Measurements from ENCODE around the gene VARS2. TPM values are rescaled to one million over a fixed set of nuclear protein-coding genes. Genes with fewer than 3 reads are reported as not detected.
"Not testable (repeated sequence)": the region's sequence is repeated elsewhere in the genome, so short reads cannot be mapped to it uniquely, and the experiment has no call there.

The VARS2 gene
- polyA plus RNA-seq, 1 donor (not counting 4 experiments of a cell fraction or from before 2014, with no cell fraction given): 13.8 TPM

DNA sequence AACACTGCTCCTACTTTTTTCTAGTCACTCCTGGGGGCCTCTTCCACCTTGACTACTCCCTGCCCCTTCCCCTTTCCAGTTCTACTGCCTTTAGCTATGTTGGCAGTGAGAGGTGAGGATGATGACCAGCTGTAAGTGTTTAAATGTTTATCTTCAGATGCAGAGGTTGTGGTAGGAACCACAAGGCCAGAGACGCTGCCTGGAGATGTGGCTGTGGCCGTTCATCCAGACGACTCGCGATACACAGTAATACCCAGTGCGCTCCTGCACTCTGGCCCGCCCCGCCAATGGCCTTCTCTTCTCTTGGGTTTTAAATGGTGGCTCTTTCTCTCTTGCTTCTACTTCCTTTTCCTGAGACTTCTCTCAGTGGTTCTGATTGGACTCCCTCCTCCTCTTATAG lies 4.6 kb downstream of the VARS2 start:
- H2AFZ ChIP-seq (ENCODE audit: control insufficient read depth, low read length): no peak overlapping the region
- TF ChIP-seq, protein P1, sequence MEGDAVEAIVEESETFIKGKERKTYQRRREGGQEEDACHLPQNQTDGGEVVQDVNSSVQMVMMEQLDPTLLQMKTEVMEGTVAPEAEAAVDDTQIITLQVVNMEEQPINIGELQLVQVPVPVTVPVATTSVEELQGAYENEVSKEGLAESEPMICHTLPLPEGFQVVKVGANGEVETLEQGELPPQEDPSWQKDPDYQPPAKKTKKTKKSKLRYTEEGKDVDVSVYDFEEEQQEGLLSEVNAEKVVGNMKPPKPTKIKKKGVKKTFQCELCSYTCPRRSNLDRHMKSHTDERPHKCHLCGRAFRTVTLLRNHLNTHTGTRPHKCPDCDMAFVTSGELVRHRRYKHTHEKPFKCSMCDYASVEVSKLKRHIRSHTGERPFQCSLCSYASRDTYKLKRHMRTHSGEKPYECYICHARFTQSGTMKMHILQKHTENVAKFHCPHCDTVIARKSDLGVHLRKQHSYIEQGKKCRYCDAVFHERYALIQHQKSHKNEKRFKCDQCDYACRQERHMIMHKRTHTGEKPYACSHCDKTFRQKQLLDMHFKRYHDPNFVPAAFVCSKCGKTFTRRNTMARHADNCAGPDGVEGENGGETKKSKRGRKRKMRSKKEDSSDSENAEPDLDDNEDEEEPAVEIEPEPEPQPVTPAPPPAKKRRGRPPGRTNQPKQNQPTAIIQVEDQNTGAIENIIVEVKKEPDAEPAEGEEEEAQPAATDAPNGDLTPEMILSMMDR (optimal IDR thresholded peaks at IDR 0.05 in 1 of 3, IDR thresholded peaks at IDR 0.05 in 1 of 3, conservative IDR thresholded peaks at IDR 0.05 in 1 of 3; ENCODE audit: extremely low read depth in 1 of 3, insufficient read depth in 2 of 3, low read length in 3 of 3): no peak
- no peak for TF ChIP-seq EZH2 (IDR thresholded peaks at IDR 0.05; ENCODE audit: low read length)
- H3K4me3 ChIP-seq (ENCODE audit: control insufficient read depth in 2 of 3, extremely low read depth in 1 of 3, insufficient read depth in 2 of 3, low read depth in 1 of 3, low read length in 3 of 3): no peak overlapping the region
- no peak overlapping the region for H3K4me2 ChIP-seq (ENCODE audit: control insufficient read depth, extremely low read depth, insufficient read depth, low read depth, low read length)
- no peaks in the 10 kb centered on the region for H3K9me3 ChIP-seq (ENCODE audit: control insufficient read depth, low read depth, low read length)
- H3K27ac ChIP-seq (ENCODE audit: control insufficient read depth, insufficient read depth, low read length): no peak overlapping the region
- no peaks in the 10 kb centered on the region for H3K79me2 ChIP-seq (ENCODE audit: control insufficient read depth, insufficient read depth, low read length)
- H3K36me3 ChIP-seq (ENCODE audit: control insufficient read depth in 2 of 2, extremely low read depth in 1 of 2, insufficient read depth in 2 of 2, low read length in 2 of 2): peaks cover 15 to 28% of the 10 kb centered on the region in 2 experiments
- peaks cover 30% of the 10 kb centered on the region for H3K4me1 ChIP-seq (ENCODE audit: control insufficient read depth, extremely low read depth, insufficient read depth, low read length)
- H3K27me3 ChIP-seq (ENCODE audit: control insufficient read depth, extremely low read depth, insufficient read depth, low read length): no peaks in the 10 kb centered on the region
- no peaks in the 10 kb centered on the region for H4K20me1 ChIP-seq (ENCODE audit: control insufficient read depth, extremely low read depth, insufficient read depth, low read length)
- dilution Hi-C loops (cut with MboI; ENCODE audit: extremely low pct_ligation_motif_present, low sequenced_read_pairs): no loop called here
- no peaks in the 10 kb centered on the region for H3K9me1 ChIP-seq (ENCODE audit: control insufficient read depth, extremely low read depth, insufficient read depth, low read length)
- DNase-seq (ENCODE audit: low read depth, low spot score) (no peak), FAIRE-seq (no peak)
- no peak overlapping the region for H3K9ac ChIP-seq (ENCODE audit: control insufficient read depth, extremely low read depth, insufficient read depth, low read length)

DNA sequence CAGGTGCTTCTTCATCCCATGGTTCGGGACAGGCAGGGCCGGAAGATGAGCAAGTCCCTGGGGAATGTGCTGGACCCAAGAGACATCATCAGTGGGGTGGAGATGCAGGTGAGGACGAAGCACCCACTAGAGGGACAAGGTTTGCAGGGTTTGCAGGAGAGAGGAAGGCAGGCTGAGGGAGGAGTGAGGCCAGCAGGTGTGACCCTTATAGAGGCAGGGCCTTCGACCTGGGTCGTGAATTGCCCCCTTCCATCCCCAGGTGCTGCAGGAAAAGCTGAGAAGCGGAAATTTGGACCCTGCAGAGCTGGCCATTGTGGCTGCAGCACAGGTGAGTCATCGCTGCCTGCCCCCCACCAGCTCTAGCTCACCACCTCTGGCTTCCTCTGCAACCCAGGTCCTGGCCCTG lies 8.4 kb downstream of the VARS2 start:
- no peak overlapping the region for H2AFZ ChIP-seq (ENCODE audit: control insufficient read depth, low read length)
- H4K20me1 ChIP-seq (ENCODE audit: control insufficient read depth, extremely low read depth, insufficient read depth, low read length): no peaks in the 10 kb centered on the region
- no peaks in the 10 kb centered on the region for H3K9me3 ChIP-seq (ENCODE audit: control insufficient read depth, low read depth, low read length)
- peak overlapping the region; percentile 11 for H3K4me2 ChIP-seq (ENCODE audit: control insufficient read depth, extremely low read depth, insufficient read depth, low read depth, low read length)
- no peak overlapping the region for H3K9ac ChIP-seq (ENCODE audit: control insufficient read depth, extremely low read depth, insufficient read depth, low read length)
- no peaks in the 10 kb centered on the region for H3K27me3 ChIP-seq (ENCODE audit: control insufficient read depth, extremely low read depth, insufficient read depth, low read length)
- no peak overlapping the region for H3K27ac ChIP-seq (ENCODE audit: control insufficient read depth, insufficient read depth, low read length)
- peaks cover 24% of the 10 kb centered on the region for H3K4me1 ChIP-seq (ENCODE audit: control insufficient read depth, extremely low read depth, insufficient read depth, low read length)
- peak; percentile 81 for DNase-seq (ENCODE audit: low read depth, low spot score)
- TF ChIP-seq EZH2 (IDR thresholded peaks at IDR 0.05; ENCODE audit: low read length): no peak
- TF ChIP-seq, protein P1 (optimal IDR thresholded peaks at IDR 0.05 in 1 of 3, IDR thresholded peaks at IDR 0.05 in 1 of 3, conservative IDR thresholded peaks at IDR 0.05 in 1 of 3; ENCODE audit: extremely low read depth in 1 of 3, insufficient read depth in 2 of 3, low read length in 3 of 3): peak; percentile 16 to 55 (median 43)
- peaks cover 2% of the 10 kb centered on the region for H3K9me1 ChIP-seq (ENCODE audit: control insufficient read depth, extremely low read depth, insufficient read depth, low read length)
- dilution Hi-C loops (cut with MboI; ENCODE audit: extremely low pct_ligation_motif_present, low sequenced_read_pairs): no loop called here
- FAIRE-seq: peak; percentile 75
- H3K79me2 ChIP-seq (ENCODE audit: control insufficient read depth, insufficient read depth, low read length): no peaks in the 10 kb centered on the region
- no peak overlapping the region for H3K4me3 ChIP-seq (ENCODE audit: control insufficient read depth in 2 of 3, extremely low read depth in 1 of 3, insufficient read depth in 2 of 3, low read depth in 1 of 3, low read length in 3 of 3)
- H3K36me3 ChIP-seq (ENCODE audit: control insufficient read depth in 2 of 2, extremely low read depth in 1 of 2, insufficient read depth in 2 of 2, low read length in 2 of 2): peaks cover 16 to 42% of the 10 kb centered on the region in 2 experiments

DNA sequence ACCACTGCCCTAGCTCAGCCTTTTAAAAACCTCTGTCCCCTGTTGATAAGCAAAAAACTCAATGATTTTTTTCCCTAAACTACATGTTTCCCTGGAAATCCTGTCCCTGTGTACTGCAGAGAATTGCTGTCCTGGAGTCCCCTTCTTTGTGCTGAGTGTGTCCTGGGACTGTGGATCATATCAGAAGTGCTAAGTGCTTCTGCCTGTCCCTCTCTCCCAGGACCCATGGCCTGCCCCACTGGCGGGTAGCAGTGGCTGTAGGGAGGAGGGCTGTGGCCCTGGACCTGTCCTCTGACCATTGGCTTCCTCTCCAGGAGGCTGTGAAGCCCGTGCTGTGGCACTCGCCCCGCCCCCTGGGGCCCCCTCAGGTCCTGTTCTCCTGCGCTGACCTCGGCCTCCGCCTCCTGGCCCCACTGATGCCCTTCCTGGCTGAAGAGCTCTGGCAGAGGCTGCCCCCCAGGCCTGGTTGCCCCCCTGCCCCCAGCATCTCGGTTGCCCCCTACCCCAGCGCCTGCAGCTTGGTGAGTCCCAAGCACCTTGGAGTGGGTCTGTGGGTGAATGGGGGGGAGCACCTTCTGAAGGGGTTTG lies 10.1 kb downstream of the VARS2 start:
- Histone ChIP-seq H3K36me3 (ENCODE audit: control insufficient read depth in 2 of 2, extremely low read depth in 1 of 2, insufficient read depth in 2 of 2, low read length in 2 of 2) (peaks cover 15 to 36% of the 10 kb centered on the region in 2 experiments), H3K4me1 (ENCODE audit: control insufficient read depth, extremely low read depth, insufficient read depth, low read length) (peaks cover 24% of the 10 kb centered on the region)

More for the DNA sequence above, 10.1 kb downstream of the VARS2 start:
- H3K9ac ChIP-seq (ENCODE audit: control insufficient read depth, extremely low read depth, insufficient read depth, low read length); H3K9me3 ChIP-seq (ENCODE audit: control insufficient read depth, low read depth, low read length); H3K4me3 ChIP-seq (ENCODE audit: control insufficient read depth in 2 of 3, extremely low read depth in 1 of 3, insufficient read depth in 2 of 3, low read depth in 1 of 3, low read length in 3 of 3); DNase-seq (ENCODE audit: low read depth, low spot score); FAIRE-seq; dilution Hi-C loops (cut with MboI; ENCODE audit: extremely low pct_ligation_motif_present, low sequenced_read_pairs); H4K20me1 ChIP-seq (ENCODE audit: control insufficient read depth, extremely low read depth, insufficient read depth, low read length); H3K79me2 ChIP-seq (ENCODE audit: control insufficient read depth, insufficient read depth, low read length); H3K27me3 ChIP-seq (ENCODE audit: control insufficient read depth, extremely low read depth, insufficient read depth, low read length); H3K9me1 ChIP-seq (ENCODE audit: control insufficient read depth, extremely low read depth, insufficient read depth, low read length); H3K27ac ChIP-seq (ENCODE audit: control insufficient read depth, insufficient read depth, low read length); H2AFZ ChIP-seq (ENCODE audit: control insufficient read depth, low read length); H3K4me2 ChIP-seq (ENCODE audit: control insufficient read depth, extremely low read depth, insufficient read depth, low read depth, low read length): not testable (repeated sequence)

All from keratinocyte (primary cell).